SK-N-SH (cell line): Measurements from ENCODE around the gene DHRS1. TPM values are rescaled to one million over a fixed set of nuclear protein-coding genes. Genes with fewer than 3 reads are reported as not detected.

Experiments used
- CTCF ChIA-PET: fragments of 300-600, 350-600 bp; formaldehyde crosslinking; extraction: SDS; loops from one replicate; lab custom pipeline; 2021; lab: Yijun Ruan, JAX
- POLR2A ChIA-PET: fragments of 350-600 bp; sonication (Branson Sonifier 250); formaldehyde crosslinking; extraction: SDS; loops from one replicate; lab custom pipeline; 2020; ENCODE audit warnings: antibody characterized with exemption, inconsistent platforms; lab: Yijun Ruan, JAX
- DNase-seq: peaks from one replicate; pipeline ENCODE4 v3.0.0; 2012
- H2AFZ ChIP-seq: fragments of 200-600 bp; sonication (generic); 2 replicates; pipeline ENCODE4 v1.8.1; 2016; ENCODE audit warnings: antibody characterized with exemption, mild to moderate bottlenecking, low read depth
- H3F3A ChIP-seq: fragments of 200-600 bp; sonication (generic); replicated peaks from 2 replicates; pipeline ENCODE3; 2016; ENCODE audit warnings: antibody characterized with exemption, mild to moderate bottlenecking; ENCODE audit not compliant: insufficient read depth
- H3K27ac ChIP-seq, 2 experiments: fragments of 200-500 bp in 1 of 2; fragments of 200-600 bp in 1 of 2; sonication (Bioruptor generic) in 1 of 2; sonication (generic), shearing (Covaris generic) in 1 of 2; 2 replicates each; pipeline versions ENCODE4 v1.5.1 to v1.6.1; 2014 to 2016; ENCODE audit warnings: low read depth in 2 of 2, inconsistent platforms in 1 of 2, low read length in 1 of 2, mild to moderate bottlenecking in 1 of 2, mixed read lengths in 1 of 2
- H3K27me3 ChIP-seq: fragments of 200-600 bp; sonication (generic), shearing (Covaris generic); 2 replicates; pipeline ENCODE4 v1.6.1; 2016; ENCODE audit warnings: mixed run types; ENCODE audit not compliant: insufficient read depth
- H3K36me3 ChIP-seq, 2 experiments: fragments of 200-500 bp in 1 of 2; fragments of 200-600 bp in 1 of 2; sonication (Bioruptor generic) in 1 of 2; sonication (generic) in 1 of 2; replicated peaks in 1 of 2; 2 replicates each; pipeline versions ENCODE3 to v1.5.1; 2014 to 2016; ENCODE audit warnings: low read length in 1 of 2, mild to moderate bottlenecking in 1 of 2; ENCODE audit not compliant: insufficient read depth in 2 of 2, control insufficient read depth in 1 of 2
- H3K4me1 ChIP-seq, 2 experiments: fragments of 200-500 bp in 1 of 2; fragments of 200-600 bp in 1 of 2; sonication (Bioruptor generic) in 1 of 2; sonication (generic), shearing (Covaris generic) in 1 of 2; 2 replicates each; pipeline versions ENCODE4 v1.5.1 to v1.6.1; 2014 to 2016; ENCODE audit warnings: low read depth in 1 of 2, low read length in 1 of 2, mixed run types in 1 of 2; ENCODE audit not compliant: insufficient read depth in 2 of 2, control insufficient read depth in 1 of 2
- H3K4me2 ChIP-seq: fragments of 200-600 bp; sonication (generic), shearing (Covaris generic); 2 replicates; pipeline ENCODE4 v1.6.1; 2017; ENCODE audit warnings: mixed run types
- H3K4me3 ChIP-seq, 2 experiments: fragments of 200-500 bp in 1 of 2; fragments of 200-600 bp in 1 of 2; sonication (Bioruptor generic) in 1 of 2; sonication (generic), shearing (Covaris generic) in 1 of 2; 2 replicates each; pipeline versions ENCODE4 v1.5.1 to v1.8.1; 2014 to 2016; ENCODE audit warnings: low read depth in 2 of 2, inconsistent platforms in 1 of 2, low read length in 1 of 2, mild to moderate bottlenecking in 1 of 2, mixed read lengths in 1 of 2, moderate library complexity in 1 of 2
- H3K79me2 ChIP-seq: fragments of 200-600 bp; sonication (generic); 2 replicates; pipeline ENCODE4 v1.8.1; 2017; ENCODE audit warnings: mild to moderate bottlenecking; ENCODE audit not compliant: insufficient read depth
- H3K9ac ChIP-seq: fragments of 200-600 bp; sonication (generic); 2 replicates; pipeline ENCODE4 v1.6.1; 2017; ENCODE audit warnings: mixed run types
- H3K9me2 ChIP-seq: fragments of 200-600 bp; sonication (generic); 2 replicates; pipeline ENCODE4 v1.6.1; 2017; ENCODE audit warnings: mixed run types
- H3K9me3 ChIP-seq: fragments of 200-600 bp; sonication (generic); 2 replicates; pipeline ENCODE4 v1.6.1; 2017; ENCODE audit warnings: mixed run types, mild to moderate bottlenecking, moderate library complexity
- H4K20me1 ChIP-seq: fragments of 200-600 bp; sonication (generic); 2 replicates; pipeline ENCODE4 v1.6.1; 2017; ENCODE audit warnings: mild to moderate bottlenecking, mixed run types; ENCODE audit not compliant: insufficient read depth
- CTCF ChIP-seq: fragments of 200-600 bp; sonication (generic); IDR thresholded peaks from 2 replicates; pipeline ENCODE4 v1.6.1; 2017; ENCODE audit warnings: antibody characterized with exemption, mild to moderate bottlenecking, moderate library complexity
- POLR2AphosphoS5 ChIP-seq: IDR thresholded peaks from 2 replicates; pipeline ENCODE4 v1.6.1; 2012; ENCODE audit warnings: low read depth, low read length
- REST ChIP-seq: IDR thresholded peaks from 2 replicates; pipeline ENCODE4 v1.6.1; 2012; ENCODE audit warnings: mild to moderate bottlenecking, low read depth, low read length, moderate library complexity
- RFX5 ChIP-seq: IDR thresholded peaks from 2 replicates; pipeline ENCODE4 v1.6.1; 2012; ENCODE audit warnings: mild to moderate bottlenecking, improper control_type of control experiment, low read length
- TAF1 ChIP-seq: IDR thresholded peaks from 2 replicates; pipeline ENCODE4 v1.6.1; 2012; ENCODE audit warnings: low read depth, mild to moderate bottlenecking, low read length, moderate library complexity, borderline replicate concordance
- TEAD4 ChIP-seq: IDR thresholded peaks from 2 replicates; pipeline ENCODE4 v1.4.0; 2012; ENCODE audit warnings: mild to moderate bottlenecking, borderline replicate concordance; ENCODE audit not compliant: insufficient read depth
- WGBS: methylation state at CpG from one replicate; pipeline ENCODE4 v1.1.6; 2017; ENCODE audit warnings: low lambda C conversion rate; 5-methylcytosine and 5-hydroxymethylcytosine counted together
- polyA plus RNA-seq, 3 experiments: library from polyadenylated mRNA; depleted of rRNA; stranded (reverse); fragments of >200 nt; gene quantifications; 2 replicates each; pipeline ENCODE4 v1.2.3, GENCODE V29; 2012
- TF ChIP-seq, protein P1 (sequence below): IDR thresholded peaks from 2 replicates; pipeline ENCODE4; 2012
- TF ChIP-seq, protein P2 (sequence below): fragments of 150-350 bp; IDR thresholded peaks from 2 replicates; pipeline ENCODE4 v1.6.1; 2016; ENCODE audit warnings: mild to moderate bottlenecking, low read depth, low read length

DHRS1 gene
- polyA plus RNA-seq, 1 of the 3 experiments (the other 2 are of a cell fraction) = 65.4 TPM

GRCh38 chr14:24313913-24314312 is 14.3 kb upstream of the DHRS1 start:
- DNase-seq = no peak
- Histone ChIP-seq H4K20me1 (no peaks in the 10 kb centered on the region), H3F3A (peaks cover 10% of the 10 kb centered on the region), H3K9me3 (no peaks in the 10 kb centered on the region), H3K79me2 (no peaks in the 10 kb centered on the region), H3K9ac (no peak overlapping the region), H3K27ac (no peak overlapping the region), H3K27me3 (no peaks in the 10 kb centered on the region; the same call in 1 of the 2 replicates), H2AFZ (no peak overlapping the region), H3K4me3 (no peak overlapping the region), H3K9me2 (no peaks in the 10 kb centered on the region), H3K4me1 (peaks cover 0 to 8% of the 10 kb centered on the region in 2 experiments; a peak in 1 of 4 replicates), H3K4me2 (no peak overlapping the region), H3K36me3 (peaks cover 4 to 17% of the 10 kb centered on the region in 2 experiments)
- ChIA-PET POLR2A (interaction anchor here (0.6 to 1.1 kb wide), 2 partner anchors 63 to 173 kb away, joined by 3 read pairs; partner anchors contain the start of gene EMC9), CTCF (interaction anchor here (1.1 to 4.1 kb wide), 7 partner anchors 10 to 123 kb away, joined by 3 to 19 read pairs (median 5); partner anchors contain the start of gene TINF2)
- 100% methylated on average over 2 of the region's 2 CpGs for WGBS
- TF ChIP-seq REST = no peak
- TF ChIP-seq, protein P1, sequence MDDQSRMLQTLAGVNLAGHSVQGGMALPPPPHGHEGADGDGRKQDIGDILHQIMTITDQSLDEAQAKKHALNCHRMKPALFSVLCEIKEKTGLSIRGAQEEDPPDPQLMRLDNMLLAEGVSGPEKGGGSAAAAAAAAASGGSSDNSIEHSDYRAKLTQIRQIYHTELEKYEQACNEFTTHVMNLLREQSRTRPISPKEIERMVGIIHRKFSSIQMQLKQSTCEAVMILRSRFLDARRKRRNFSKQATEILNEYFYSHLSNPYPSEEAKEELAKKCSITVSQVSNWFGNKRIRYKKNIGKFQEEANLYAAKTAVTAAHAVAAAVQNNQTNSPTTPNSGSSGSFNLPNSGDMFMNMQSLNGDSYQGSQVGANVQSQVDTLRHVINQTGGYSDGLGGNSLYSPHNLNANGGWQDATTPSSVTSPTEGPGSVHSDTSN = no peak
- TF ChIP-seq, protein P2, sequence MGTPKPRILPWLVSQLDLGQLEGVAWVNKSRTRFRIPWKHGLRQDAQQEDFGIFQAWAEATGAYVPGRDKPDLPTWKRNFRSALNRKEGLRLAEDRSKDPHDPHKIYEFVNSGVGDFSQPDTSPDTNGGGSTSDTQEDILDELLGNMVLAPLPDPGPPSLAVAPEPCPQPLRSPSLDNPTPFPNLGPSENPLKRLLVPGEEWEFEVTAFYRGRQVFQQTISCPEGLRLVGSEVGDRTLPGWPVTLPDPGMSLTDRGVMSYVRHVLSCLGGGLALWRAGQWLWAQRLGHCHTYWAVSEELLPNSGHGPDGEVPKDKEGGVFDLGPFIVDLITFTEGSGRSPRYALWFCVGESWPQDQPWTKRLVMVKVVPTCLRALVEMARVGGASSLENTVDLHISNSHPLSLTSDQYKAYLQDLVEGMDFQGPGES = no peak
- TF ChIP-seq TAF1 = no peak
- no peak for TF ChIP-seq RFX5
- no peak for TF ChIP-seq CTCF
- TF ChIP-seq TEAD4 = no peak
- TF ChIP-seq POLR2AphosphoS5 = no peak
